HPDE6-E6E7 (cell line): ENCODE measurements around the gene PLXNA2.

ENCODE experiments used
- DNase-seq: peaks from one replicate; pipeline ENCODE4 v3.0.0; 2011; ENCODE audit warnings: missing footprints; ENCODE audit errors: extremely low spot score

Gene PLXNA2

DNA sequence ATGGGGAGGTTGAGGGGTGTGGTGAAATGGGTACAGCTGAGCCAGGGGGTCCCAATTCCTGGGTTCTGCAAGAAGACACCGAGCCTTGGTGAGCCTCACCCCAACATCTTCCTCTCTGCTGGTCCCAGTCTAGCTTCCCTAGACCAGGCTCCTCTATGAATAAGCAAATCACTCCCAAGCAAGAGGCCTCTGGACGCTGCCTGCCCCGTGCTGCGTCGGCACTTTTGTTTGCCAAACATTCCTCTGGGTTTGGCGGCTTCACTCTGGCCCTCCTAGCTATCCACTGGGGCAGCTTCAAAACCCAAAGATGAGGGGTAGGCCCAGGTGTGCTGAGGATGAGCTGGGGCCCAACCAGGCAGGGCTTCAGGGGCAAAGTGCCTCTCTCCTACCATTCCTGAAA, 196.2 kb downstream of the PLXNA2 start:
- DNase-seq = no peak

DNA sequence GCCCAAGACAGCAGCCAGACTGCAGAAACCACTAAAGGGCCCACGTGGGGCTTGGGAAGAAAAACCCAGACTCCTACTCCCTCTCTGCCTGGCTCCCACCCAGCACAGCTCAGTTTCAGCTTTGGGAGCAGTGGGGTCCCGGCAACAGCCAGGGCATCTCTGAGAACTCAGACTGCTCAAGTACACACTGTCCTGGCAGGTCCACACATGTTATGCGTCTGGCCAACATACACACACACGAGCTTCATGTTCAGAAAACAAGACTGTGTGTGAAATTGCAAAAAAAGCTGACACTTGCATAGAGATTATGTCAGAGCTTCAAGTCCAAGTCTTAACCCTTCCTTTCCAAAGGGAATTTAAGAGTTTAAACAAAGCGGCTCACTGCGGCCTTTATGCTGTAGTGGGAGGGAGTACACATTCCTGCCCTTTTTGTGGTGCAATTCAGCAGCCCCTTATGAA, 196.7 kb downstream of the PLXNA2 start:
- no peak for DNase-seq

DNA sequence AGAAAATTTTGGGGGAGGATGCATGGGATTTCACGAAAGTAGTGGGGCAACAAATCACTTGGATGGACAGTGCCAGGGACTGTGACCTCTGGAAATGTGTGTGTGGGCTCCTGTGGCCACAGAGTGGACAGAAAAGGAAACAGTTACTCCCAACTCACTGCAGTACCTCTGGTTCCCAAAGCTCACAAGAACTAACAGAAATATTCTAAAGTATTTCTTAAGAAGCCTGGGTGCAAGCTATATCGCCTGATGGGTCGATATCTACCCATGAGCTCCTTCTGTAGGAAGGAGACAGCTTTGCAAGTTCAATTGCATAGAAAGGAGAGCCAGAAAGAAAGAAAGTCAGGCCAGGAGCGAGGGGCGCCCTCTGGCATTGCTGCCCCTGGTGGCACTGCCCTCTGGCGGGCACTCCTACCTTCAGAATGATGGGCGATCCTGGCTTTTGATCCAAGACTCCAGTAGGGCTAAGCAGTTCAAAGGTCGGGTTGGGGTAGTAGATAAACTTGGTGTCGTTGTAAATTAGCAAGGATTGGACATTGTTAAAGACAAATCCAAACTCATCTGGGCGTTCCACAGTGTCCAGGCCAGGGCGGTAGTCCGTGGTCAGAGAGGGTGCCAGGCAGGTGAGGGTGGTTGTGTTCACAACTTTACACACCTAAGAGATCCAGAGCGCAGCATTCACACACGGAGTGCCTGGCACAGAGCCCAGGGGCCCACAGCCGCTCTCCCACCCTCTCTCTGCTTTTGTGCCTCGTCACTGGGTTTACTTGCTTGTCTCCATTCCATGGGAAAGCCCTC, 198.5 kb downstream of the PLXNA2 start:
- no peak for DNase-seq

DNA sequence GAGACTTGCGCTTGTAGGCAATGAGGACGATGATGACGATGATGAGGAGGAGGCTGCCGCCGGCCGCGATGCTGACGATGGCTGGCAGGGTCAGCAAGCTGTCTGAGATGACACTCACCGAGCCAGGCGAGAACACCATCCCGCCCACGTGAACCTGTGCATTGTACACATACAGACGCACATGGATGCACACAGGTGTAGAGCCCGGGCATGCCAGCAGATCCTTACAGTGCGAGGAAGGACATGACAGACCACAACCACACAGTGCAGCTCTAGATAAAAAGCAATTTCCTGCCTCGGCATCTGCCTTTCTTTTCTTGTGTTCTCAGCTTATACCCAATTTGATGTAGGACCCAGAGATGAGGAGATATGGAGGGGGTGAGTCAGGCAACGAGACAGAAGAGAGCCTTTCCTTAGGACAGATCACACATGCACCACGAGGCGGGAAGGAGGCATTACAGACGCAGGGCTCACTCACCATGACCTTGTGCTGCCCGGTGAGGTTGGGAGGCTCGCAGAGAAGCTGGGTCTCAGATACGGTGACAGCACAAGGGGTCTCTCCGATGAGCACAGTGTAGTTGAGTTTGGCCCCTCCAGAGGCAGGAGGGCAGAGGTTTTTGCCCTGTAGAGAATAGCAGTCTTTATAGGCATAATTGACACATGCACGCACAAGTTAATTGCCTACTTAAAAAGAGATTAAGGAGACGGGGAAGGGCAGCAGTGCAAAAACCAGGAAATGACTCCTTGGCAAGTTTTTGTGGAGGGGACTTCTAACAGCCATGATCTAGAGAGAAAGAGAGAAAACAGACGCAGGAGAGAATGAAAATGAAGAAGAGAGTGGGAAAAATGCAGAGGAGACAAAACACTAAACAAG, 199.4 kb downstream of the PLXNA2 start:
- DNase-seq = no peak

DNA sequence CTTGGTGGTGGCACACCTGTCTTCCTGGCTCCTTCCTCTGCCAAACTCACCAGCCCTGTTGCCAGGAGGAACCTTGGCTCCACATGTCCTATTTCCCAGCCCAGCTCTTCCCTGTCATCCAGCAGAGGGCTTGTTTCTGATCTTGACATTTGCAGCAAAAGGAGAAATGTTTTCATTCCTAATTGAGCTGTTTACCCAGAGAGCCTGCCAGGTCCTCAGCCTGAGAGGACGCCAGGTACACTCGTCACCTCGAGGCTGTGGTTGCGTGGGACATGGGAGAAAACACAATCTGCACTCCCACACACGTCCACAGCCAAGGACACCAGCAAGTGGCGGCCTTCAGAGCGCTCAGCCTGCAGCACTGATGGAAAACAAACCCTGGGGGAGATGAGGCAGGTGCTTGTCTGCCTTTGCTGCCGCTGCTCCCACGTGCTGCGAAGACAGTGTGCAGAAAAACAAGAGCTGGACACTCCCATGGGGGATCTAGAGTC, 200.4 kb downstream of the PLXNA2 start:
- DNase-seq = no peak

DNA sequence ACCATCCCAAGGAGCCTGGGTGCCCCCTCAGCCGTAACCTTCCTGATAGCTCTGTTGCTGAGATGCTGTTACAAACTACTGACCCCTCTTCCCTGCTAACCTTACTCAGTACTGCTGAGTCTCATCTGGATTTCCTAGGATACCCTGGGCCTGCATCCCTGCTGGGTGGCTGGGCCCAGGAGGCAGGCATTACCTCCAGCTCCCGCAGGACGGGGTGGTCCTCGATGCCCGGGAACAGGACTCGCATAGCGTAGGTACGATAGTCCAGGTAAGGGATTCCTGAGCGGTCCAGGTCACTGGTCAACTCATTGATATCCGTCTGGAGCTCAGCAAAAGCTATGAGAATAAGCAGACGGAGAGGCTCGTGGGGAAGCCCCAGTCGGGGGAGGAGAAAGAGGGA, 201.3 kb downstream of the PLXNA2 start:
- no peak for DNase-seq

DNA sequence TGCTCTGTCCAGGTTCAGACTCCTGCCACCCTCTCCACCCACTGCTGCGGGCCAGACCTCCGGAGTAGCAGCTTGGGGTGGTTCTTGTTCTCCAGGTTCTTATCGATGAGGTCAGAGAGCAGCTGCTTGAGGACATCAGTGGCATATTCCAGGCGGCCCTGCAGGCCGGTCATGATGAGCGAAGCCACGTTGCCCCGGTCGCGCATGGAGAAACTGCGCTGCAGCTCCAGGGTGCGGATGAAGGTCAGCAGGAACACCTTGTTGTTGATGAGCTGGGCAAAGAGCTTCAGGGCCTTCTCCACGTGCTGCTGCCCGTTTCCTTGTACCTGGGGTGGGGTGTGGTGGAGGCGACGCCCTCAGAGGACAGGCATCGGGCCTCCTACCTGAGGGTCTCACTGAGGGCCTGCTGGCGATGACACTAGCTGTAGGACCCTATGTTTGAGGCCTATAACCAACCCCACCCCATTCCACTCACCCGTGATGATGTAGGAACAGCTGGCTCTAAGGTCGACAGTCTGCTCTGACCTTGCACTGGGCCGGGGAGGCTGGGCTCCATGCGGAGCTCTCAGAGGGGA, 202.1 kb downstream of the PLXNA2 start:
- DNase-seq = no peak

DNA sequence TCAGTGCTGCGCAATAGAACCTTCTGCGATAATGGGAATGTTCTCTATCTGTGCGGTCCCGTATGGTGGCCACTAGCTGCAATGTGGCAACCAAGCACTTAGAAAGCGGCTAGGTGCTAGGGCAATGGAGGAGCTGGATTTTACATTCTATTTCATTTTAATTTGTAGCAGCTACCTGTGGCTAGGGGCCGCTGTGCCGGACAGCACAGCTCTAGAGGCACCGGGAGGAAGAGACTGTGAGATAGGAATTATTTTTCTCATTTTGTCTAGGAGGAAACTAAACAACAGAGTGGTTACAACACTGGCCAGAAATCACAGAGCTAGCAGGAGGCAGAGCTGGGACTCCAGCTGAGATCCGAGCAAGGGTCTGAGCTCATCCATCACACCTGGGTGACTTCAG, 202.7 kb downstream of the PLXNA2 start:
- DNase-seq = no peak

DNA sequence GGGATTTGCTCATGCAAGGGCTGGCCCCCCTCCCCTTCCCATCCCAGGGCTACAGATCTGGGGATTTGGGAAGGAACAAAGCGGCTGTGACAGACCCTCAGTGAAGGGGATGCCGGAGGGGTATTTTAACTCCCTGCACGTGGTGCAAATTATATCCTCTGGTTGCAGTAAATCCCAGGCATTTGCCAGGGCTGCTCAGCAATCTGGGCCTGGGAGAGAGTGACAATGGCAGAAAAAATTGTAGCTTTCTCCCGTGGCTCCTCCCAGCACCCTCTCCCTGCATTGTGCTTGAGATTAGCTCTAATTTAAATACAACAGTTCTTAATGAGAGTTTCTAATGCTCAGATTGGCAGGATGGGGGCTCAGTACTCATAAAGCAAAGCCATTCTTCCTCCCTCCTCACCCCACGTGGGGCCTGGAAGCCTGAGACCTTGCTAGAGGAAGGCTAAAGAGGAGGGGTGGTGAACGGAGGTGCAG, 203.3 kb downstream of the PLXNA2 start:
- no peak for DNase-seq

DNA sequence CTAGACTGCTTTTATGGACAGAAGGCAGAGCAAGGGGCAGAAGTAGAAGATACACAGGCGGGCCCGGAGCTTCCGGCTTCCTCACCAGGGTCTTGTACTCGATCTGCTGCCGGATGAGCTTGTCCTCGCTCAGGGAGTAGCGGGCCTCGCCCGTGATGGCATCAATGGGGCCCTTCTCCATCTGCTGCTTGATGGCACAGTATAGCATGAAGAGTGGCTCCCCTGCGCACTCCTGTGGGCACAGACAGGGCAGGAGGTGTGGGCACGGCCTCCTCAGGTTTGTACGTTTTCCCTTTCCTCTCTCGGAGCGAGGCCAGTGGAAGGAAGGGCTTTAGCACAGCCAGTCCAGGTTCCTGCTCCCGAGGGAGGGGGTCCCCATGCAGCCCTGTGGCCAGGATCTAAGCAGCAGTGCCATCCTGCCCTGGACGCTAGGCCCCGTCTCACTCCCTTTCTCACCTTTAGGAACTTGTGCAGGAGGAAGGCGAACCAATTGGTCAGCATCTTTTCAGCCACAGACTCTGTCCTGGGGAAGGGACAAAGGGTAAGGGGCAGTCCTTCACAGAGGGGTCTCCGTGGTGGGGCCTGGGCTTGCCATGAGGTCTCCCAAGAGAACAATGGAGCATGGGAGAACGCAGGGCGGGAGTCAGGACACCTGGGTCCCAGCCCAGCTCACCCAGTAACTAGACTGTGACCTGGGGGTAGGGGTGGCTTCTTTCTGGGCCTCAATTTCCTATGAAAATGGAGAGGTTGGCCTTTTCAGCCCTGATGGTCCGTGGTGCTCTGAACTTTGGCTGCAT, 204.4 kb downstream of the PLXNA2 start:
- no peak for DNase-seq

DNA sequence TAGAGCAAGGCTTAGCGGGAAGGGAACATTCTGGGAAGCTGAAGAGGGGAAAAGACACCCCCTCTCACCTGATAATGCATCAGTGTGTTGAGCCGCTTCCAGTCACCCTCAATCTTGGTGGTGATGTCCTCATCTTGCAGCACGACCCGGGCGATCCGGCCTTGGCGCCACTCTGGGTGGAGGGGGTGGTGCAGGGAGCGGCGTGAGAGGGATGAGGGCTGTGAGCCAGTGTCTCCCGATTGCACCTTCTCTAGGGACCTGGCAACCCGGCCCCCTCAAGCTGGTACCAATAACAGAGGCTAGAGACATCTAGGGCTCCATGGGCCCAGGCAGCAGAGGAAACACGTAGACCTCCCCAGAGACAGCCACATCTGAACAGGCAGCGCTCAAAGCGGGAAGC, 205.9 kb downstream of the PLXNA2 start:
- DNase-seq = no peak

DNA sequence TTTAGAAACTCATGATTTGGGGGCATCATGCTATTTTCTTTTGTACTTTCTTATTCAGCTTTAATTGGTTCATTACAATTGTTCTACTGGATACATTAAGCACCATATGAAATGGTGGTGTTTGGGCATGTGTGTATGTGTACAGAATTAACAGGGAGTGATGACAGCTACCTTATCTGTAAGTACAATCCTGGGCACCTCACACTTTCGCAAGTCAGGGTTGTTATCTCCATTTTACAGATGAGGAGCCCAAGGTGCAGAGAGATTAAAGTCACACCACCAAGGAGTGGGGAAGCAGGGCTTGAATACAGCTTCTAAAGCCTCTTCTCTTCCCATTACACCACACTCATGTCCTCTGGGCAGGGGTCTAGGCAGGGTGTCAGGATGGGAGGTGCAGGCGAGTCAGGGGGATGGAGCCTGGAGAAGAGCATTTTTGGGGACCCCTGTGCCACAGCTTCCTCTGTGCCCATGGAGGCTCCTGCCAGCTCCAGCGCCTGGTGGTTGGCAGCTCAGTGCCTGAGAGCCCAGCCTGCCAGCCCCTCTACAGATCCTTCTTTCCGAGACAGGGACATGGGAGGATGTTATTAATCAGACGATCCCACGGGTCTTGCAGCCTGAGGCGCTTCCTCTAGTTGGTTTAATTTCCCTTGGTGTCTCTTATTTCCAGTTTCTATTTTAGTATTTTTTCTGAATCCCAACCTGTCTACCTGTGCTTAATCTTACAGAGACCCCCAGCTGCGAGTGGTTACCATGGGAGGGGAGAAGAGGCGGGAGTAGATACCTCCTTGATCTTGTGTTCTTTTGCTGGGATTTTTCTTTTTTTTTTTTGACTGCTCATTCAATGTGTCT, 207.0 kb downstream of the PLXNA2 start:
- no peak for DNase-seq

DNA sequence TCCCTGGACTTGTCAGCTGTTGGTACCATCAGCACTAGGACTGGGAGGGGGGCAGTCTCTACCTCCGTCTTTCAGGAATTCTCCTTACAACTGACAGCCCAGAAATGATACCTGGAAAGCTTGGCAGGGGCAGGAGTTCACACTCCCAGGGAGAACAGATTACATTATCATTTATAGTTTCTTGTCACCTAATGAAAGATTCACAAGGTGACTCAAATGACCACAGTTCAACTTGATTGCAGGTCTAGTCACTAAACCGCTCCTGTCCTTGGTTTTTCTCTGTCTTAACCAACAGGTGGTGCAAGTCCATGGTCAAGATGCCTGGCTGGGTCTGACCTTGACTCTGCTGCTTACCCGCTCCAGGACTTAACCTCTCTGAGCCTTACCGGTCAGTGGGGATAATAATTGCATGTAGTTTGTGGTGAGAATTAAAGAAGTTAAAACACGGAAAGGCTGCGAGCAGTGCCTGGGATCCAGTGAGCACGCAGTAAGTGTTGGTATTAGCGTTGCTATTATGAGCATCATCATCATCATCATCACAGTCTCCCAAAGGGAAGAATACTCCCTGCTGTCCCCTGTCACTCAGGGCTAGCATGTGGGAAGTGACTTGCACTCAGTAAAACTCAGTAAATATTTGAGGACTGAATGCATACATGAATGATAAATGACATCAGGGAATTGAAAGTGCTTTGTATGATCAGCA, 207.9 kb downstream of the PLXNA2 start:
- no peak for DNase-seq

DNA sequence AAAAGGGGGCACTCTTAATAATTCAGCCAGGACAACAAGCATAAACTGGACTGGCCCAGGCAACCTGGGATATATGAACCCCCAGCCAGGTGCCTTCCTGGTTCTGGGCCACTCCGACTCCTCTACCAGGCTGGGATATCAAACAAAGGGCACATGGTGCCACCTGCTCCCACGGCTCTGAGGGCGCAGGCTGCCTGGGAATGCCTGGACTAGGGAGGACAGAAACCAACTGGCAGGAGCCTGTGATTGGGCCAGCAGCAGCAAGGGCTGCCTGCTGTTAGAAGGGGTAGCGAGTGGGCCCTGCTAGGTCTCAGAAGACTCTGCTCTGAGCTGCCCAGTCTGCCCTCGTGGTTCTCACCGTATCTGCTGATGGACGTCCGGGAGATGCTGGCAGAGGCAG, 210.0 kb downstream of the PLXNA2 start:
- no peak for DNase-seq

DNA sequence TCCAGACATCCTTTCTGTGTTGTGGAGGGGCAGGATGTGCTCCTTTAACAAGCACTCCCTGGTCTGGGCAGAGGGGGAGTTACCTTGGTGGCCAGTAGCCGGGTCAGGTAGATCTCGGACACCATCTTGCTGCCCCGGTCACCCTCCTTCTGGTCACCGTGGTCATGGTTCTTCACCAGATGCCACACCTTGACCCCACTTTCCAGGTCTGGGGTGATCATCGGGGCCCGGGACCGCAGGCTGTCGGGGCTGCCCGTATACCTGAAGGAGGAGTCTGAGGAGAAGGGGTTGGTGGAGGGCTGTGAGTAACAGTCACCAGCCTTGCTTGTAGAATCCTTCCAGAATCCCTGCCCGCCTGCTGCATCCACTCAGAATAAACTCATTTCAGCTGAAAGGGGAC, 210.9 kb downstream of the PLXNA2 start:
- no peak for DNase-seq

DNA sequence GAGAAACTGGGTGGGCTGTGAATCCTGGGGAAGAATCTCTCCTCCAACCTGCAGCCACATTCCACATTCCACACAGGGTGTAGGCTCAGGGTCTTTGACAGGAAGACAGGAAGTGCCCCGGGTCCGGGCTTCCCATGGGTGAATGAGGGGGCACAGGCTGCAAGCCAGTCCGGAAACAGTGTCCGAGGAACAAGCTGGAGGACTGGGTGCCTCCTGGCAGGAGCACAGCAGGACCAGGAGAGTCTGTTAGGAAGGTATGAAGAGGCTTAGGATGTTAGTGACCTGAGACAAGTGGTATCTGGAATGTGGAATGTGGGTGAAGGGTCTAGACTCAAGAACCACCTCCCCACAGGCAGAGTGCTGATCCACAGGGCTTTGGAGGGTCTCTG, 212.3 kb downstream of the PLXNA2 start:
- no peak for DNase-seq

DNA sequence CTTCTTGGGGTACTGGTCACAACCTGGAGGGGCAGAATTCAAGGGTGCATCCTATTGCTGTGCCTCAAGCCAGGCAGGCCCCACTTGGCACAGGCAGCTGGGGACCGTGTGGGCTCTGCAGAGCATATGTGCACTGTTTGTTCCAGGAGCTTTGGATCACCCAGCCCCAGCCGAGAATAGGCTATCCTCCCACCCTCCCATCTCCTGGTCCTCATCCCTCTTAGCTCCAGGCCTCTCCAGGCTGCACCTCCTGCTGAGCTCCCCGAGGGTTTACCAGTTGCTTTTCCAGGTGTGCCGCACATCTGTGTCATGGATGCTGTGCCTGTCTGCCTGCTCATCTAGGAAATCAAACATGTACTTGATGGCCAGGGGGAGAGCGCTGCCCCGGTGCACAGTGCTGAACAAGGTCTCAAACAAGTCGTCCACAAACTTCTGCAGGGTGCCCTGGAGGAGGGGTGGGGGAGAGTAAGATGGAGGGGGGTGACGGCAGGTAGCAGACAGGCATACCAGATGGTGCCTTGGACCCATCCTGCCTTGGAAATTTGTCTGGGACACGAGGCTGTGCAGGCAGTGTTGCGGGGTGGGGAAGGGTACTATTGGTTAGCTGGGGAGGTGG, 212.8 kb downstream of the PLXNA2 start:
- no peak for DNase-seq

DNA sequence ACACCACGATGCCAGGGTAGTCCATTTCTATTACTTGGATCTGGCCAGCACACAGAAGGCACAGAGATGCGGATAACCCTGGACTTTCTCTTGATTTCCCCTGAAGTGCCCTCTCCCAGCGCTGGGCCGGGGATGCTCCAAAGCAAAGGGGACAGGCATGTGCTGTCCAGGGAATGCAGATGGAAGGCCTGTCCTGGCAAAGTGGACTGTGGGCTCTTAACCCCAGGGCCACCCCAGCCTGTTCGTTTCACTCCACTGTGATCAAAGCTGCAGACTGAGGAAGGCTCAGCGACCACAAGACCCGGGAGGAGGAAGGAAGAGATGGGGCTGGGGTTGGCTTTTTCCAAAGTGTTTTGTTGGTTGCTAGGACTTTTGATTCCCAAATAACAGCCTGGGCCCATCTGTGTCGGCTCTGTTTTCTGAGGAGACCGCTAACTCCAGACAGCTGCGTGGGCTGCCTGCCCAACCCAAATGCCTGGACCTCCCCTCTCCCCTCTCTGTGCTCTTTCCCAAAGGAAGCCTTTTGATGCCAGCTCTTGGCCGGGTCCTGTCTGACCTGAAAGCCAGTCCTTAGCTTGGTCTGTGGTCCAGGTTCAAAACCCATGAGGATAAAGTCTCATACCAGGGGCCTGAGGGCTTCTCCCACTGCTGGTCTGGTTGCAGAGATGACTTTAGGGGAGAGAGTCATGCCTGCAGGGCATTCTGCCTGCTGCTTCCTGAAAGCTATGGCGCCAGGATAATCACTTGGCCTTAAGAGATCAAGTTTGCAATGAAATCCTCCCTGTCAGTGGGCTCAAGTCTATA, 213.7 kb downstream of the PLXNA2 start:
- no peak for DNase-seq
